HAP-1 (cell line): ENCODE measurements around the gene SLC25A26.
"Not testable (repeated sequence)": the region's sequence is repeated elsewhere in the genome, so short reads cannot be mapped to it uniquely, and the experiment has no call there.

Source experiments
- DNase-seq, 2 experiments: peaks; one replicate each; pipeline ENCODE4 v3.0.0-alpha.2; 2016 to 2020; ENCODE audit warnings: low spot score in 2 of 2
- H3K27me3 ChIP-seq: fragments of 250-450 bp; sonication (Bioruptor Pico); 2 replicates; pipeline ENCODE4 v1.5.1; 2020; ENCODE audit warnings: low read depth, mild to moderate bottlenecking, moderate library complexity
- H3K36me3 ChIP-seq: fragments of 250-450 bp; sonication (Bioruptor Pico); replicated peaks from 2 replicates; pipeline ENCODE4 v1.5.1; 2020; ENCODE audit warnings: mild to moderate bottlenecking
- H3K4me1 ChIP-seq: fragments of 250-450 bp; sonication (Bioruptor Pico); 2 replicates; pipeline ENCODE4 v1.5.1; 2020; ENCODE audit warnings: mild to moderate bottlenecking
- H3K4me3 ChIP-seq: fragments of 250-450 bp; sonication (Bioruptor Pico); 2 replicates; pipeline ENCODE4 v1.5.1; 2020; ENCODE audit warnings: mild to moderate bottlenecking, moderate library complexity
- H3K9me3 ChIP-seq: fragments of 250-450 bp; sonication (Bioruptor Pico); 2 replicates; pipeline ENCODE4 v1.5.1; 2020; ENCODE audit warnings: mild to moderate bottlenecking, moderate library complexity
- in situ Hi-C: fragments of 300-500 bp; cut with MboI; formaldehyde crosslinking; loops from 3 replicates; pipeline ENCODE4 v1.14.3; 2020; ENCODE audit warnings: low sequenced_read_pairs, inconsistent platforms, mixed read lengths

Gene SLC25A26

GRCh38 chr3:66414846-66415245, 194.0 kb downstream of the SLC25A26 start:
- Histone ChIP-seq H3K4me1 (peaks cover 12% of the 10 kb centered on the region), H3K36me3 (no peaks in the 10 kb centered on the region; the same call in 1 of the 2 replicates)

GRCh38 chr3:66415867-66416428, 195.1 kb downstream of the SLC25A26 start:
- Histone ChIP-seq H3K27me3 (no peaks in the 10 kb centered on the region), H3K4me1 (peaks cover 12% of the 10 kb centered on the region), H3K4me3 (no peak overlapping the region), H3K36me3 (no peaks in the 10 kb centered on the region; the same call in 1 of the 2 replicates), H3K9me3 (peaks cover 3% of the 10 kb centered on the region)
- no peak for DNase-seq
- in situ Hi-C loops, result no loop called here

More at GRCh38 chr3:66414846-66415245, 194.0 kb downstream of the SLC25A26 start:
- Histone ChIP-seq H3K4me3 (no peak overlapping the region), H3K9me3 (peaks cover under 1% of the 10 kb centered on the region; the same call in 1 of the 2 replicates), H3K27me3 (no peaks in the 10 kb centered on the region)
- in situ Hi-C loops, result no loop called here
- no peak for DNase-seq

GRCh38 chr3:66416556-66417304, 195.9 kb downstream of the SLC25A26 start:
- no peak for DNase-seq
- in situ Hi-C loops, result no loop called here
- peaks cover 6% of the 10 kb centered on the region for H3K9me3 ChIP-seq
- H3K4me1 ChIP-seq, result peaks cover 12% of the 10 kb centered on the region
- H3K4me3 ChIP-seq, result no peak overlapping the region
- H3K36me3 ChIP-seq, result no peaks in the 10 kb centered on the region; the same call in 1 of the 2 replicates
- no peaks in the 10 kb centered on the region for H3K27me3 ChIP-seq

- Histone ChIP-seq H3K4me3 (no peak overlapping the region), H3K36me3 (no peaks in the 10 kb centered on the region), H3K4me1 (peaks cover 12% of the 10 kb centered on the region), H3K27me3 (no peaks in the 10 kb centered on the region), H3K9me3 (peaks cover 14% of the 10 kb centered on the region)
- in situ Hi-C loops, result no loop called here
- DNase-seq, result peak in 1 of 2 experiments; percentile 29
Observed at GRCh38 chr3:66418475-66418931, 197.7 kb downstream of the SLC25A26 start.

- peak in 1 of 2 experiments; percentile 40 for DNase-seq
- in situ Hi-C loops, result no loop called here
- Histone ChIP-seq H3K9me3 (peaks cover 14% of the 10 kb centered on the region), H3K4me1 (peaks cover 12% of the 10 kb centered on the region), H3K27me3 (no peaks in the 10 kb centered on the region), H3K4me3 (no peak overlapping the region), H3K36me3 (no peaks in the 10 kb centered on the region)
Observed at GRCh38 chr3:66419036-66419435, 198.2 kb downstream of the SLC25A26 start.

- DNase-seq, H3K4me3 ChIP-seq, H3K27me3 ChIP-seq, H3K36me3 ChIP-seq, in situ Hi-C loops: not testable (repeated sequence)
- Histone ChIP-seq H3K9me3 (peaks cover 14% of the 10 kb centered on the region), H3K4me1 (peaks cover 12% of the 10 kb centered on the region)
Observed at GRCh38 chr3:66421144-66421543, 200.3 kb downstream of the SLC25A26 start.

GRCh38 chr3:66421893-66422292, 201.1 kb downstream of the SLC25A26 start:
- H3K27me3 ChIP-seq, DNase-seq, in situ Hi-C loops, H3K36me3 ChIP-seq, H3K4me3 ChIP-seq: not testable (repeated sequence)
- Histone ChIP-seq H3K9me3 (peaks cover 14% of the 10 kb centered on the region), H3K4me1 (peaks cover 12% of the 10 kb centered on the region)

GRCh38 chr3:66423791-66424190, 203.0 kb downstream of the SLC25A26 start:
- H3K4me3 ChIP-seq, result no peak overlapping the region
- H3K27me3 ChIP-seq, result no peaks in the 10 kb centered on the region
- peaks cover 14% of the 10 kb centered on the region for H3K9me3 ChIP-seq
- in situ Hi-C loops, result no loop called here
- peaks cover 6% of the 10 kb centered on the region for H3K4me1 ChIP-seq
- DNase-seq, result no peak
- no peaks in the 10 kb centered on the region for H3K36me3 ChIP-seq

- Histone ChIP-seq H3K9me3 (peaks cover 12% of the 10 kb centered on the region), H3K4me3 (no peak overlapping the region), H3K27me3 (no peaks in the 10 kb centered on the region), H3K4me1 (no peaks in the 10 kb centered on the region), H3K36me3 (no peaks in the 10 kb centered on the region)
- no peak for DNase-seq
- in situ Hi-C loops, result no loop called here
Observed at GRCh38 chr3:66425032-66425431, 204.2 kb downstream of the SLC25A26 start.

GRCh38 chr3:66425576-66426114, 204.8 kb downstream of the SLC25A26 start:
- Histone ChIP-seq H3K27me3 (no peaks in the 10 kb centered on the region), H3K9me3 (peaks cover 12% of the 10 kb centered on the region), H3K36me3 (no peaks in the 10 kb centered on the region), H3K4me1 (no peaks in the 10 kb centered on the region), H3K4me3 (no peak overlapping the region)
- in situ Hi-C loops, result no loop called here
- no peak for DNase-seq

- H3K9me3 ChIP-seq, result peaks cover 12% of the 10 kb centered on the region
- no peaks in the 10 kb centered on the region for H3K27me3 ChIP-seq
- no peak overlapping the region for H3K4me3 ChIP-seq
- in situ Hi-C loops, result no loop called here
- H3K36me3 ChIP-seq, result no peaks in the 10 kb centered on the region
- no peak for DNase-seq
- H3K4me1 ChIP-seq, result no peaks in the 10 kb centered on the region
Observed at GRCh38 chr3:66426135-66426534, 205.3 kb downstream of the SLC25A26 start.

- no peak for DNase-seq
- in situ Hi-C loops, result no loop called here
- Histone ChIP-seq H3K9me3 (peaks cover 3% of the 10 kb centered on the region; the same call in 1 of the 2 replicates), H3K4me1 (no peaks in the 10 kb centered on the region), H3K4me3 (no peak overlapping the region), H3K27me3 (no peaks in the 10 kb centered on the region), H3K36me3 (no peaks in the 10 kb centered on the region)
Observed at GRCh38 chr3:66427352-66427751, 206.6 kb downstream of the SLC25A26 start.

- H3K36me3 ChIP-seq, result no peaks in the 10 kb centered on the region
Observed at GRCh38 chr3:66427951-66428474, 207.2 kb downstream of the SLC25A26 start.

More at GRCh38 chr3:66427951-66428474, 207.2 kb downstream of the SLC25A26 start:
- Histone ChIP-seq H3K27me3 (no peaks in the 10 kb centered on the region), H3K4me3 (no peak overlapping the region), H3K4me1 (no peaks in the 10 kb centered on the region), H3K9me3 (no peaks in the 10 kb centered on the region)
- in situ Hi-C loops, result no loop called here
- DNase-seq, result no peak
